ENCODE measurements around the gene PANX2.

The PANX2 gene

GRCh38 chr22:50208430-50208938 lies 38.0 kb downstream of the PANX2 start:
- Histone ChIP-seq H3K27ac (no peak overlapping the region), H3K4me3 (ENCODE audit: low read depth, low read length) (no peak overlapping the region), H3K27me3 (replicated peaks) (no peaks in the 10 kb centered on the region), H3K36me3 (replicated peaks) (peaks cover 28% of the 10 kb centered on the region)
- TF ChIP-seq, protein P1, sequence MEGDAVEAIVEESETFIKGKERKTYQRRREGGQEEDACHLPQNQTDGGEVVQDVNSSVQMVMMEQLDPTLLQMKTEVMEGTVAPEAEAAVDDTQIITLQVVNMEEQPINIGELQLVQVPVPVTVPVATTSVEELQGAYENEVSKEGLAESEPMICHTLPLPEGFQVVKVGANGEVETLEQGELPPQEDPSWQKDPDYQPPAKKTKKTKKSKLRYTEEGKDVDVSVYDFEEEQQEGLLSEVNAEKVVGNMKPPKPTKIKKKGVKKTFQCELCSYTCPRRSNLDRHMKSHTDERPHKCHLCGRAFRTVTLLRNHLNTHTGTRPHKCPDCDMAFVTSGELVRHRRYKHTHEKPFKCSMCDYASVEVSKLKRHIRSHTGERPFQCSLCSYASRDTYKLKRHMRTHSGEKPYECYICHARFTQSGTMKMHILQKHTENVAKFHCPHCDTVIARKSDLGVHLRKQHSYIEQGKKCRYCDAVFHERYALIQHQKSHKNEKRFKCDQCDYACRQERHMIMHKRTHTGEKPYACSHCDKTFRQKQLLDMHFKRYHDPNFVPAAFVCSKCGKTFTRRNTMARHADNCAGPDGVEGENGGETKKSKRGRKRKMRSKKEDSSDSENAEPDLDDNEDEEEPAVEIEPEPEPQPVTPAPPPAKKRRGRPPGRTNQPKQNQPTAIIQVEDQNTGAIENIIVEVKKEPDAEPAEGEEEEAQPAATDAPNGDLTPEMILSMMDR (IDR thresholded peaks at IDR 0.05; ENCODE audit: low read depth, low read length, missing control alignments) = no peak
- in situ Hi-C loops (cut with HindIII; ENCODE audit: low pct_ligation_motif_present, low sequenced_read_pairs) = no loop called here
- DNase-seq = no peak

- H3K4me3 ChIP-seq (ENCODE audit: low read depth, low read length) = no peak overlapping the region
- no peak for DNase-seq
- TF ChIP-seq, protein P1 (IDR thresholded peaks at IDR 0.05; ENCODE audit: low read depth, low read length, missing control alignments) = no peak
- in situ Hi-C loops (cut with HindIII; ENCODE audit: low pct_ligation_motif_present, low sequenced_read_pairs) = no loop called here
- H3K36me3 ChIP-seq (replicated peaks) = peaks cover 25% of the 10 kb centered on the region
- H3K27me3 ChIP-seq (replicated peaks) = no peaks in the 10 kb centered on the region
- H3K27ac ChIP-seq = no peak overlapping the region
Measured at GRCh38 chr22:50208939-50209892, 38.7 kb downstream of the PANX2 start.

DNA sequence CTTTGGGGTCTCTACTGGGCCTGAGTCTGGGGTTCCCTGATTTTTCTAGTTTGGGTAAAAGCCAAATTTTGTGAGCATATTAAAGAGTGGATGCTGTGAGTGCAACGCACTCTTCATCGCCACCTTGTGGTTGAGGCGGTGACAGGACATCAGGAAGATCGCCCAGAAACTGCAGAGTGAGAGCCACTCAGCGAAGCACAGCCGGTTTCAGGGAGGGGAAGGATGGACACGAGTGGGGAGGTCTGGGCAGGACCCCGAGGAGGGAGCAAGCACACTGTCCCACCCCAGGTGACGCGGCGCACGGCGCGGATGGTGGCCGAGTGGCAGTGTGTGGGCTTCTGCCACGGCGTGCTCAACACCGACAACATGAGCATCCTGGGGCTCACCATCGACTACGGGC lies 39.4 kb downstream of the PANX2 start:
- DNase-seq = peak; percentile 55
- TF ChIP-seq, protein P1 (IDR thresholded peaks at IDR 0.05; ENCODE audit: low read depth, low read length, missing control alignments) = peak; percentile 95
- no peak overlapping the region for H3K27ac ChIP-seq
- in situ Hi-C loops (cut with HindIII; ENCODE audit: low pct_ligation_motif_present, low sequenced_read_pairs) = no loop called here
- no peaks in the 10 kb centered on the region for H3K27me3 ChIP-seq (replicated peaks)
- H3K4me3 ChIP-seq (ENCODE audit: low read depth, low read length) = no peak overlapping the region
- peaks cover 31% of the 10 kb centered on the region for H3K36me3 ChIP-seq (replicated peaks)

GRCh38 chr22:50210378-50211139 lies 40.0 kb downstream of the PANX2 start:
- H3K27ac ChIP-seq = no peak overlapping the region
- H3K4me3 ChIP-seq (ENCODE audit: low read depth, low read length) = no peak overlapping the region
- H3K27me3 ChIP-seq (replicated peaks) = no peaks in the 10 kb centered on the region
- in situ Hi-C loops (cut with HindIII; ENCODE audit: low pct_ligation_motif_present, low sequenced_read_pairs) = no loop called here
- H3K36me3 ChIP-seq (replicated peaks) = peaks cover 34% of the 10 kb centered on the region
- TF ChIP-seq, protein P1 (IDR thresholded peaks at IDR 0.05; ENCODE audit: low read depth, low read length, missing control alignments) = no peak
- no peak for DNase-seq

GRCh38 chr22:50211147-50211546 lies 40.6 kb downstream of the PANX2 start:
- TF ChIP-seq, protein P1 (IDR thresholded peaks at IDR 0.05; ENCODE audit: low read depth, low read length, missing control alignments) = no peak
- no peak for DNase-seq
- peaks cover 35% of the 10 kb centered on the region for H3K36me3 ChIP-seq (replicated peaks)
- in situ Hi-C loops (cut with HindIII; ENCODE audit: low pct_ligation_motif_present, low sequenced_read_pairs) = no loop called here
- no peaks in the 10 kb centered on the region for H3K27me3 ChIP-seq (replicated peaks)
- H3K4me3 ChIP-seq (ENCODE audit: low read depth, low read length) = no peak overlapping the region
- no peak overlapping the region for H3K27ac ChIP-seq
